H9 (cell line): ENCODE measurements around the gene PDZD8. TPM values are rescaled to one million over a fixed set of nuclear protein-coding genes. Genes with fewer than 3 reads are reported as not detected.

ENCODE experiments used
- DNase-seq: peaks from one replicate; pipeline ENCODE4 v3.0.0-alpha.2; 2017
- H2AFZ ChIP-seq: one replicate; pipeline ENCODE4 v1.6.1; 2013; ENCODE audit warnings: mild to moderate bottlenecking, low read length, control low read depth, moderate library complexity
- H2AK5ac ChIP-seq: 2 replicates; pipeline ENCODE4 v1.6.1; 2013; ENCODE audit warnings: low read length, control low read depth, mixed read lengths; ENCODE audit not compliant: insufficient read length
- H2BK120ac ChIP-seq: one replicate; pipeline ENCODE4 v1.6.1; 2013; ENCODE audit warnings: low read depth, mild to moderate bottlenecking, low read length, control low read depth, inconsistent platforms; ENCODE audit not compliant: poor library complexity, severe bottlenecking
- H2BK12ac ChIP-seq: 2 replicates; pipeline ENCODE4 v1.6.1; 2013; ENCODE audit warnings: low read length, control low read depth, mixed read lengths, low read depth; ENCODE audit not compliant: insufficient read length
- H2BK15ac ChIP-seq: 2 replicates; pipeline ENCODE4 v1.6.1; 2013; ENCODE audit warnings: low read depth, low read length, control low read depth
- H2BK20ac ChIP-seq: one replicate; pipeline ENCODE4 v1.6.1; 2013; ENCODE audit warnings: low read depth, mild to moderate bottlenecking, low read length, control low read depth, inconsistent platforms; ENCODE audit not compliant: poor library complexity, severe bottlenecking
- H2BK5ac ChIP-seq: 2 replicates; pipeline ENCODE4 v1.6.1; 2013; ENCODE audit warnings: low read length, control low read depth, mixed read lengths; ENCODE audit not compliant: insufficient read length
- H3K14ac ChIP-seq: 2 replicates; pipeline ENCODE4 v1.6.1; 2013; ENCODE audit warnings: low read length, control low read depth; ENCODE audit not compliant: insufficient read depth
- H3K18ac ChIP-seq: 2 replicates; pipeline ENCODE4 v1.6.1; 2013; ENCODE audit warnings: low read depth, mild to moderate bottlenecking, mixed read lengths, low read length, control low read depth; ENCODE audit not compliant: insufficient read length
- H3K23ac ChIP-seq: 2 replicates; pipeline ENCODE4 v1.6.1; 2013; ENCODE audit warnings: low read length, control low read depth, mixed read lengths, low read depth; ENCODE audit not compliant: insufficient read length
- H3K23me2 ChIP-seq: 2 replicates; pipeline ENCODE4 v1.6.1; 2013; ENCODE audit warnings: low read depth, mild to moderate bottlenecking, mixed read lengths, low read length, control low read depth; ENCODE audit not compliant: insufficient read length, poor library complexity, severe bottlenecking
- H3K27ac ChIP-seq: 2 replicates; pipeline ENCODE4 v1.5.1; 2013; ENCODE audit warnings: low read length, control low read depth, mixed read lengths, low read depth; ENCODE audit not compliant: insufficient read length
- H3K27me3 ChIP-seq: 2 replicates; pipeline ENCODE4 v1.6.1; 2013; ENCODE audit warnings: low read length, control low read depth, inconsistent platforms; ENCODE audit not compliant: insufficient read depth
- H3K4ac ChIP-seq: 2 replicates; pipeline ENCODE4 v1.6.1; 2013; ENCODE audit warnings: low read depth, mild to moderate bottlenecking, control low read depth, inconsistent platforms, low read length, moderate library complexity
- H3K4me1 ChIP-seq: 2 replicates; pipeline ENCODE4 v1.6.1; 2013; ENCODE audit warnings: low read length, control low read depth, inconsistent platforms; ENCODE audit not compliant: insufficient read depth
- H3K4me2 ChIP-seq: 2 replicates; pipeline ENCODE4 v1.6.1; 2013; ENCODE audit warnings: low read length, control low read depth, mixed read lengths; ENCODE audit not compliant: insufficient read length, insufficient read depth
- H3K56ac ChIP-seq: 2 replicates; pipeline ENCODE4 v1.6.1; 2013; ENCODE audit warnings: low read depth, mild to moderate bottlenecking, mixed read lengths, low read length, control low read depth; ENCODE audit not compliant: insufficient read length
- H3K79me1 ChIP-seq: 2 replicates; pipeline ENCODE4 v1.6.1; 2013; ENCODE audit warnings: low read depth, mild to moderate bottlenecking, moderate library complexity, low read length, control low read depth, inconsistent platforms; ENCODE audit not compliant: insufficient read depth, poor library complexity, severe bottlenecking
- H3K79me2 ChIP-seq: 2 replicates; pipeline ENCODE4 v1.6.1; 2013; ENCODE audit warnings: low read length, control low read depth, inconsistent platforms; ENCODE audit not compliant: insufficient read depth
- H3K9ac ChIP-seq: 2 replicates; pipeline ENCODE4 v1.6.1; 2013; ENCODE audit warnings: low read length, control low read depth, mixed read lengths; ENCODE audit not compliant: insufficient read length; ENCODE audit errors: extremely low read depth
- H3K9me3 ChIP-seq: one replicate; pipeline ENCODE4 v1.6.1; 2013; ENCODE audit warnings: low read depth, low read length, inconsistent platforms; ENCODE audit not compliant: control insufficient read depth
- H3T11ph ChIP-seq: one replicate; pipeline ENCODE4 v1.6.1; 2013; ENCODE audit warnings: mild to moderate bottlenecking, low read length, control low read depth, inconsistent platforms
- H4K20me1 ChIP-seq: one replicate; pipeline ENCODE4 v1.6.1; 2013; ENCODE audit not compliant: control insufficient read depth, insufficient read length, insufficient read depth
- H4K5ac ChIP-seq: 2 replicates; pipeline ENCODE4 v1.6.1; 2013; ENCODE audit warnings: low read depth, mild to moderate bottlenecking, mixed read lengths, low read length, control low read depth; ENCODE audit not compliant: insufficient read length
- H4K8ac ChIP-seq: replicated peaks from 2 replicates; pipeline ENCODE4 v1.6.1; 2013; ENCODE audit warnings: low read length, control low read depth, mixed read lengths, low read depth; ENCODE audit not compliant: insufficient read length
- H4K91ac ChIP-seq: 2 replicates; pipeline ENCODE4 v1.6.1; 2013; ENCODE audit warnings: low read depth, mild to moderate bottlenecking, moderate library complexity, mixed read lengths, low read length, control low read depth; ENCODE audit not compliant: insufficient read length
- H3K27ac Mint-ChIP-seq, 3 experiments: 2 replicates in 2 of 3; 3 replicates in 1 of 3; pipeline ENCODE4 v1.8.0; 2020 to 2021; ENCODE audit warnings: mixed read lengths in 3 of 3, mild to moderate bottlenecking in 1 of 3, moderate library complexity in 1 of 3
- H3K27me3 Mint-ChIP-seq: 2 replicates; pipeline ENCODE4 v1.8.0; 2021; ENCODE audit warnings: low read depth, mild to moderate bottlenecking, moderate library complexity, mixed read lengths
- H3K36me3 Mint-ChIP-seq, 3 experiments: 2 replicates in 2 of 3; 3 replicates in 1 of 3; pipeline ENCODE4 v1.8.0; 2020 to 2021; ENCODE audit warnings: low read depth in 3 of 3, mixed read lengths in 3 of 3; ENCODE audit not compliant: insufficient read depth in 1 of 3
- H3K4me1 Mint-ChIP-seq, 2 experiments: 2 replicates each; pipeline ENCODE4 v1.8.0; 2020; ENCODE audit warnings: mixed read lengths in 2 of 2
- H3K4me3 Mint-ChIP-seq, 2 experiments: 2 replicates in 1 of 2; 3 replicates in 1 of 2; pipeline ENCODE4 v1.8.0; 2020 to 2021; ENCODE audit warnings: mild to moderate bottlenecking in 2 of 2, mixed read lengths in 2 of 2, moderate library complexity in 1 of 2
- H3K9me3 Mint-ChIP-seq, 2 experiments: 2 replicates in 1 of 2; 3 replicates in 1 of 2; pipeline ENCODE4 v1.8.0; 2020; ENCODE audit warnings: mild to moderate bottlenecking in 2 of 2, mixed read lengths in 2 of 2, moderate library complexity in 1 of 2
- CTCF ChIP-seq: fragments of 200-600 bp; sonication (generic); conservative IDR thresholded peaks from 3 replicates; pipeline ENCODE4 v1.8.0; 2021; ENCODE audit warnings: antibody characterized with exemption, mild to moderate bottlenecking
- WGBS: extraction: QIAGEN DNeasy Blood & Tissue Kit; methylation state at CpG from one replicate; pipeline ENCODE4 v1.1.7; 2013; ENCODE audit warnings: missing lambda C conversion rate, low lambda C conversion rate, mixed read lengths; ENCODE audit not compliant: insufficient read length; ENCODE audit errors: extremely low coverage; 5-methylcytosine and 5-hydroxymethylcytosine counted together
- total RNA-seq: library from RNA; stranded (reverse); gene quantifications from 2 replicates; pipeline ENCODE4 v1.2.1, GENCODE V29; 2021

The PDZD8 gene
- total RNA-seq, 1 experiment from 2014 or later: 38.2 TPM

- H3K23ac ChIP-seq: no peak overlapping the region
- H2AFZ ChIP-seq: no peak overlapping the region
- no peak overlapping the region for H2BK15ac ChIP-seq
- H2BK12ac ChIP-seq: no peak overlapping the region
- H3K56ac ChIP-seq: no peak overlapping the region
- no peak overlapping the region for H2BK120ac ChIP-seq
- no peak overlapping the region for H3K9ac ChIP-seq
- Mint-ChIP-seq H3K36me3 (peaks cover 10 to 17% (median 10%) of the 10 kb centered on the region in 3 experiments), H3K27me3 (no peaks in the 10 kb centered on the region), H3K27ac (no peak overlapping the region), H3K4me1 (peaks cover 39 to 53% of the 10 kb centered on the region in 2 experiments), H3K9me3 (peaks cover 0 to 5% of the 10 kb centered on the region in 2 experiments; a peak in 2 of 5 replicates), H3K4me3 (no peak overlapping the region)
- H3K4ac ChIP-seq: no peak overlapping the region
- H4K8ac ChIP-seq: no peak overlapping the region
- WGBS: no CpG with 5 or more reads among the region's 2 CpGs
- H3K14ac ChIP-seq: no peak overlapping the region
- H3K79me1 ChIP-seq: no peaks in the 10 kb centered on the region
- no peak overlapping the region for H2AK5ac ChIP-seq
- no peak overlapping the region for H4K91ac ChIP-seq
- no peak for TF ChIP-seq CTCF
- no peaks in the 10 kb centered on the region for H4K20me1 ChIP-seq
- H3T11ph ChIP-seq: no peak overlapping the region
- H3K4me2 ChIP-seq: no peak overlapping the region
- no peak overlapping the region for H2BK20ac ChIP-seq
- no peaks in the 10 kb centered on the region; the same call in 1 of the 2 replicates for H3K4me1 ChIP-seq
- no peak overlapping the region for H3K18ac ChIP-seq
- H3K27me3 ChIP-seq: no peaks in the 10 kb centered on the region
- no peaks in the 10 kb centered on the region for H3K23me2 ChIP-seq
- no peak overlapping the region for H4K5ac ChIP-seq
- H3K79me2 ChIP-seq: no peaks in the 10 kb centered on the region; the same call in 1 of the 2 replicates
- no peak for DNase-seq
- H3K9me3 ChIP-seq: no peaks in the 10 kb centered on the region
- H3K27ac ChIP-seq: no peak overlapping the region
- H2BK5ac ChIP-seq: no peak overlapping the region
These were observed 50.9 kb downstream of the PDZD8 start for GRCh38 chr10:117324367-117324766.
